ENCODE data around the gene EXOG. TPM values are rescaled to one million over a fixed set of nuclear protein-coding genes. Genes with fewer than 3 reads are reported as not detected.

Gene EXOG
- total RNA-seq, 4 donors from 2014 or later: 6.0 to 15.3 (median 10.8) TPM

- WGBS, 2 donors (ENCODE audit: low coverage in 1 of 2): 87% methylated on average over 6 of the region's 6 CpGs; no CpG with 5 or more reads in 1 of the 2 donors
- peak; percentile 4 for DNase-seq
- Histone ChIP-seq H3K27me3 (no peaks in the 10 kb centered on the region), H3K4me1 (no peaks in the 10 kb centered on the region), H3K27ac (no peak overlapping the region), H3K9me3 (no peaks in the 10 kb centered on the region), H3K36me3 (no peaks in the 10 kb centered on the region), H3K4me3 (no peak overlapping the region)
- intact Hi-C loops (cut with DNase I; ENCODE audit: low total_unique reads): no loop called here
- in situ Hi-C loops (cut with MboI; ENCODE audit: low pct_ligation_motif_present in 1 of 4, low pct_unique_long_range_greater_than_20kb in 1 of 4, low sequenced_read_pairs in 3 of 4): no loop called here
- TF ChIP-seq POLR2A (IDR thresholded peaks at IDR 0.05): no peak
Observed at GRCh38 chr3:38560284-38560683, 64.1 kb downstream of the EXOG start.

GRCh38 chr3:38560996-38561717 is 65.0 kb downstream of the EXOG start:
- no peak for DNase-seq
- WGBS, 2 donors (ENCODE audit: low coverage in 1 of 2): 86 to 87% methylated on average over 3 to 7 of the region's 7 CpGs
- TF ChIP-seq POLR2AphosphoS5 (IDR thresholded peaks at IDR 0.05) (no peak), CTCF (IDR thresholded peaks at IDR 0.05) (no peak), EP300 (IDR thresholded peaks at IDR 0.05; ENCODE audit: low read depth) (no peak), POLR2A (IDR thresholded peaks at IDR 0.05) (no peak)
- intact Hi-C loops (cut with DNase I; ENCODE audit: low total_unique reads) (no loop called here), in situ Hi-C loops (cut with MboI; ENCODE audit: low pct_ligation_motif_present in 1 of 4, low pct_unique_long_range_greater_than_20kb in 1 of 4, low sequenced_read_pairs in 3 of 4) (no loop called here)
- H3K4me1 ChIP-seq: no peaks in the 10 kb centered on the region
- H3K27ac ChIP-seq: no peak overlapping the region
- H3K36me3 ChIP-seq: no peaks in the 10 kb centered on the region
- H3K9me3 ChIP-seq: no peaks in the 10 kb centered on the region
- no peaks in the 10 kb centered on the region for H3K27me3 ChIP-seq
- H3K4me3 ChIP-seq: no peak overlapping the region

GRCh38 chr3:38561746-38562466 is 65.8 kb downstream of the EXOG start:
- WGBS, 2 donors (ENCODE audit: low coverage in 1 of 2): 33 to 79% methylated on average over 1 to 10 of the region's 10 CpGs
- in situ Hi-C loops (cut with MboI; ENCODE audit: low pct_ligation_motif_present in 1 of 4, low pct_unique_long_range_greater_than_20kb in 1 of 4, low sequenced_read_pairs in 3 of 4): no loop called here
- Histone ChIP-seq H3K27ac (no peak overlapping the region), H3K4me3 (no peak overlapping the region), H3K27me3 (no peaks in the 10 kb centered on the region), H3K36me3 (no peaks in the 10 kb centered on the region), H3K9me3 (no peaks in the 10 kb centered on the region), H3K4me1 (no peaks in the 10 kb centered on the region)
- DNase-seq: no peak
- TF ChIP-seq POLR2AphosphoS5 (IDR thresholded peaks at IDR 0.05) (no peak), POLR2A (IDR thresholded peaks at IDR 0.05) (no peak), CTCF (IDR thresholded peaks at IDR 0.05) (no peak), EP300 (IDR thresholded peaks at IDR 0.05; ENCODE audit: low read depth) (no peak)
- intact Hi-C loops (cut with DNase I; ENCODE audit: low total_unique reads): no loop called here

- 95% methylated on average over 7 of the region's 7 CpGs; no CpG with 5 or more reads in 1 of the 2 donors for WGBS, 2 donors (ENCODE audit: low coverage in 1 of 2)
- Histone ChIP-seq H3K4me1 (no peaks in the 10 kb centered on the region), H3K9me3 (no peaks in the 10 kb centered on the region), H3K27me3 (no peaks in the 10 kb centered on the region), H3K36me3 (no peaks in the 10 kb centered on the region), H3K4me3 (no peak overlapping the region), H3K27ac (no peak overlapping the region)
- TF ChIP-seq CTCF (IDR thresholded peaks at IDR 0.05) (no peak), POLR2A (IDR thresholded peaks at IDR 0.05) (no peak), EP300 (IDR thresholded peaks at IDR 0.05; ENCODE audit: low read depth) (no peak), POLR2AphosphoS5 (IDR thresholded peaks at IDR 0.05) (no peak)
- in situ Hi-C loops (cut with MboI; ENCODE audit: low pct_ligation_motif_present in 1 of 4, low pct_unique_long_range_greater_than_20kb in 1 of 4, low sequenced_read_pairs in 3 of 4) (no loop called here), intact Hi-C loops (cut with DNase I; ENCODE audit: low total_unique reads) (no loop called here)
- DNase-seq: no peak
Observed at GRCh38 chr3:38562467-38562925, 66.4 kb downstream of the EXOG start.
